Gastrocnemius medialis (tissue), 4 donors: ENCODE measurements around the gene TMEM255B. TPM values are rescaled to one million over a fixed set of nuclear protein-coding genes. Genes with fewer than 3 reads are reported as not detected.
"Not testable (repeated sequence)": the region's sequence is repeated elsewhere in the genome, so short reads cannot be mapped to it uniquely, and the experiment has no call there.

ENCODE experiments used
- ATAC-seq, 2 donors: fragments of 150-250 bp; one replicate each; pipeline ENCODE4 v1.9.1; 2016
- DNase-seq, 2 donors: peaks; one replicate each; pipeline ENCODE4 v3.0.0-alpha.2; 2019
- H3K27ac ChIP-seq, 4 donors: fragments of 200-600 bp; sonication (generic); 1 replicate in 1 of 4; 2 replicates in 3 of 4; pipeline ENCODE4 v1.5.1; 2016 to 2018; ENCODE audit warnings: mild to moderate bottlenecking in 2 of 4, moderate library complexity in 1 of 4
- H3K27me3 ChIP-seq, 3 donors: fragments of 200-600 bp; sonication (generic) in 2 of 3; 1 replicate in 1 of 3; 2 replicates in 2 of 3; pipeline versions ENCODE4 v1.5.1 to v1.6.0; 2016 to 2019; ENCODE audit warnings: mild to moderate bottlenecking in 1 of 3, moderate library complexity in 1 of 3
- H3K36me3 ChIP-seq, 2 donors: fragments of 200-600 bp; sonication (generic) in 1 of 2; one replicate each; pipeline ENCODE4 v1.5.1; 2017 to 2018
- H3K4me1 ChIP-seq, 2 donors: fragments of 200-600 bp; sonication (generic) in 1 of 2; one replicate each; pipeline ENCODE4 v1.5.1; 2016 to 2017; ENCODE audit warnings: mild to moderate bottlenecking in 2 of 2
- H3K4me3 ChIP-seq, 4 donors: fragments of 200-600 bp; sonication (generic) in 3 of 4; 1 replicate in 1 of 4; 2 replicates in 3 of 4; pipeline ENCODE4 v1.5.1; 2016 to 2019; ENCODE audit warnings: mild to moderate bottlenecking in 2 of 4
- H3K9me3 ChIP-seq, 3 donors: fragments of 200-600 bp; sonication (generic) in 2 of 3; 1 replicate in 1 of 3; 2 replicates in 2 of 3; pipeline ENCODE4 v1.5.1; 2016 to 2019
- POLR2A ChIP-seq, 2 donors: fragments of 450-650 bp; IDR thresholded peaks; one replicate each; pipeline ENCODE4 v1.6.1; 2017; ENCODE audit warnings: antibody characterized with exemption in 2 of 2, mild to moderate bottlenecking in 2 of 2, moderate library complexity in 2 of 2
- in situ Hi-C, 4 donors: fragments of 200-750 bp; cut with MboI; loops; one replicate each; pipeline versions ENCODE4 v1.15.0 to v1.8.0; 2017; ENCODE audit warnings: low sequenced_read_pairs in 4 of 4
- intact Hi-C: fragments of 100-400 bp; cut with DNase I; formaldehyde crosslinking; loops from one replicate; pipeline ENCODE4 v1.15.1; 2023; ENCODE audit warnings: low total_unique reads
- total RNA-seq, 4 donors: library from RNA; depleted of rRNA; stranded (reverse); fragments of >200 nt; gene quantifications; one replicate each; pipeline versions ENCODE4 v1.1.0 to v1.2.3, GENCODE V29; 2016
- TF ChIP-seq, protein P1 (sequence below), 5 experiments: fragments of 450-650 bp in 3 of 5; fragments of 200-600 bp in 2 of 5; sonication (generic) in 2 of 5; IDR thresholded peaks in 4 of 5; conservative IDR thresholded peaks in 1 of 5; 1 replicate in 4 of 5; 2 replicates in 1 of 5; pipeline ENCODE4 v1.5.1; 2016 to 2019; ENCODE audit warnings: antibody characterized with exemption in 5 of 5, mild to moderate bottlenecking in 3 of 5, moderate library complexity in 3 of 5

TMEM255B gene
- total RNA-seq, 4 donors from 2014 or later: 0.36 to 1.8 (median 0.59) TPM

- intact Hi-C loops: no loop called here
- no peaks in the 10 kb centered on the region for H3K9me3 ChIP-seq
- no peaks in the 10 kb centered on the region for H3K4me1 ChIP-seq
- TF ChIP-seq, protein P1, sequence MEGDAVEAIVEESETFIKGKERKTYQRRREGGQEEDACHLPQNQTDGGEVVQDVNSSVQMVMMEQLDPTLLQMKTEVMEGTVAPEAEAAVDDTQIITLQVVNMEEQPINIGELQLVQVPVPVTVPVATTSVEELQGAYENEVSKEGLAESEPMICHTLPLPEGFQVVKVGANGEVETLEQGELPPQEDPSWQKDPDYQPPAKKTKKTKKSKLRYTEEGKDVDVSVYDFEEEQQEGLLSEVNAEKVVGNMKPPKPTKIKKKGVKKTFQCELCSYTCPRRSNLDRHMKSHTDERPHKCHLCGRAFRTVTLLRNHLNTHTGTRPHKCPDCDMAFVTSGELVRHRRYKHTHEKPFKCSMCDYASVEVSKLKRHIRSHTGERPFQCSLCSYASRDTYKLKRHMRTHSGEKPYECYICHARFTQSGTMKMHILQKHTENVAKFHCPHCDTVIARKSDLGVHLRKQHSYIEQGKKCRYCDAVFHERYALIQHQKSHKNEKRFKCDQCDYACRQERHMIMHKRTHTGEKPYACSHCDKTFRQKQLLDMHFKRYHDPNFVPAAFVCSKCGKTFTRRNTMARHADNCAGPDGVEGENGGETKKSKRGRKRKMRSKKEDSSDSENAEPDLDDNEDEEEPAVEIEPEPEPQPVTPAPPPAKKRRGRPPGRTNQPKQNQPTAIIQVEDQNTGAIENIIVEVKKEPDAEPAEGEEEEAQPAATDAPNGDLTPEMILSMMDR (IDR thresholded peaks at IDR 0.05 in 4 of 5, conservative IDR thresholded peaks at IDR 0.05 in 1 of 5): no peak
- no peak for DNase-seq
- in situ Hi-C loops: no loop called here
- no peaks in the 10 kb centered on the region for H3K36me3 ChIP-seq
- H3K27me3 ChIP-seq: peaks cover 0 to 4% (median 4%) of the 10 kb centered on the region in 3 donors
- no peak overlapping the region for H3K27ac ChIP-seq
- H3K4me3 ChIP-seq: no peak overlapping the region
- no peak for ATAC-seq
Measured at GRCh38 chr13:113751491-113751890, 7.5 kb upstream of the TMEM255B start.

- H3K4me3 ChIP-seq, H3K27ac ChIP-seq, H3K27me3 ChIP-seq, H3K9me3 ChIP-seq, DNase-seq, ATAC-seq, H3K4me1 ChIP-seq, H3K36me3 ChIP-seq, in situ Hi-C loops, intact Hi-C loops: not testable (repeated sequence)
Measured at GRCh38 chr13:113752211-113752986, 6.6 kb upstream of the TMEM255B start.

DNA sequence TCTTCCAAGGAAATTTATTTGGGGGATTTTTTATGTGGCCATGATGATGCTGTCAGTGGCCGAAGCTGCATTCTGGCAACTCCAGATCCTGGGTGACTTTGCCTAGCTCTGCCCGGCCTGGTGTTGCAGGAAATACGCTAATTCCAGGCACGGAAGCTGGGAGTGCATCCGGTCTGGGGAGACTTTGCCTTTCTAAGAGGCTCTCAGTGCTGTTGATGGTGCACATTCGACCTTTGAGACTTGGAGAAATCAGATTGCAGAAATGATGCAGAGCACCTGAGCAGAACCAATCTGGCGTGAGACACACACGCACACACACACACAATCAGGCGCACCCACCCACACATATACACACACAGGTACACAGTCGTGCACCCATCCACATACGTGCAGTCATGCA lies 5.9 kb upstream of the TMEM255B start:
- no peak overlapping the region for H3K27ac ChIP-seq
- H3K4me3 ChIP-seq: no peak overlapping the region
- in situ Hi-C loops: no loop called here
- H3K4me1 ChIP-seq: no peaks in the 10 kb centered on the region
- DNase-seq (no peak), ATAC-seq (no peak)
- TF ChIP-seq POLR2A (IDR thresholded peaks at IDR 0.05): no peak
- TF ChIP-seq, protein P1 (IDR thresholded peaks at IDR 0.05 in 4 of 5, conservative IDR thresholded peaks at IDR 0.05 in 1 of 5): no peak
- intact Hi-C loops: no loop called here
- no peaks in the 10 kb centered on the region for H3K9me3 ChIP-seq
- no peaks in the 10 kb centered on the region for H3K36me3 ChIP-seq
- H3K27me3 ChIP-seq: peaks cover 0 to 7% (median 4%) of the 10 kb centered on the region in 3 donors

GRCh38 chr13:113754242-113754641 lies 4.8 kb upstream of the TMEM255B start:
- Histone ChIP-seq H3K36me3 (no peaks in the 10 kb centered on the region), H3K4me1 (peaks cover 0 to 6% of the 10 kb centered on the region in 2 donors), H3K4me3 (no peak overlapping the region), H3K9me3 (no peaks in the 10 kb centered on the region), H3K27ac (no peak overlapping the region), H3K27me3 (peaks cover 0 to 14% (median 4%) of the 10 kb centered on the region in 3 donors)
- DNase-seq (no peak), ATAC-seq (no peak)
- in situ Hi-C loops (no loop called here), intact Hi-C loops (no loop called here)
- no peak for TF ChIP-seq POLR2A (IDR thresholded peaks at IDR 0.05)
- TF ChIP-seq, protein P1 (IDR thresholded peaks at IDR 0.05 in 4 of 5, conservative IDR thresholded peaks at IDR 0.05 in 1 of 5): no peak

DNA sequence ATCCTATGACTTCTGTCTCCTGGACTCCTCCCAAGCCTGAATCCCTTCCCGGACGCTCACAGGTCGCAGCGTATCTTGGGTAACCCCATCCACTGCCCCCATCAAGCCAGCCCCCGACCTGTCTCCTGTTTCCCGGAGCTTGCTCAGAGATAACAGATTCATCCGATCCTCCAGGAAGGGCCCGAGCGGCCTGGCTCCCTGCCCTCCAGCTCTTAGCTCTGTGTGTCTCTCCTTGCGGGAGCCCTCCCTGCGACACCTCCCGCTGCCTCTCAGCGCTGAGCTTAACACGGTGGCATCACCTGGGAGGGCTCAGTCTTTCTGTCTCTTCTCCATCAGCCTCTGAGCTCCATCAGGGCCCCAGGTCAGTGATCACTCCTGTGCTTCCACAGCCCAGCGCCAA lies 4.3 kb upstream of the TMEM255B start:
- in situ Hi-C loops (no loop called here), intact Hi-C loops (no loop called here)
- TF ChIP-seq POLR2A (IDR thresholded peaks at IDR 0.05): no peak
- TF ChIP-seq, protein P1 (IDR thresholded peaks at IDR 0.05 in 4 of 5, conservative IDR thresholded peaks at IDR 0.05 in 1 of 5): no peak
- H3K36me3 ChIP-seq: no peaks in the 10 kb centered on the region
- peaks cover 0 to 18% (median 6%) of the 10 kb centered on the region in 3 donors for H3K27me3 ChIP-seq
- ATAC-seq (no peak), DNase-seq (no peak)
- no peak overlapping the region for H3K4me3 ChIP-seq
- H3K27ac ChIP-seq: no peak overlapping the region
- H3K9me3 ChIP-seq: no peaks in the 10 kb centered on the region
- H3K4me1 ChIP-seq: peaks cover 4 to 9% of the 10 kb centered on the region in 2 donors
